ENCODE measurements around the gene MCF2L2.

MCF2L2 gene

GRCh38 chr3:183220828-183221227 lies 207.6 kb downstream of the MCF2L2 start (continued):
- no peak for TF ChIP-seq GFI1B (tag by site-specific recombination; IDR thresholded peaks at IDR 0.05)
- TF ChIP-seq RBAK (tag by site-specific recombination; IDR thresholded peaks at IDR 0.05), result no peak
- TF ChIP-seq ZNF148 (tag by site-specific recombination; IDR thresholded peaks at IDR 0.05; ENCODE audit: borderline replicate concordance), result no peak

- H3K9me3 ChIP-seq (ENCODE audit: control insufficient read depth, insufficient read depth, low read depth, low read length), result no peaks in the 10 kb centered on the region
- TF ChIP-seq, protein P1, sequence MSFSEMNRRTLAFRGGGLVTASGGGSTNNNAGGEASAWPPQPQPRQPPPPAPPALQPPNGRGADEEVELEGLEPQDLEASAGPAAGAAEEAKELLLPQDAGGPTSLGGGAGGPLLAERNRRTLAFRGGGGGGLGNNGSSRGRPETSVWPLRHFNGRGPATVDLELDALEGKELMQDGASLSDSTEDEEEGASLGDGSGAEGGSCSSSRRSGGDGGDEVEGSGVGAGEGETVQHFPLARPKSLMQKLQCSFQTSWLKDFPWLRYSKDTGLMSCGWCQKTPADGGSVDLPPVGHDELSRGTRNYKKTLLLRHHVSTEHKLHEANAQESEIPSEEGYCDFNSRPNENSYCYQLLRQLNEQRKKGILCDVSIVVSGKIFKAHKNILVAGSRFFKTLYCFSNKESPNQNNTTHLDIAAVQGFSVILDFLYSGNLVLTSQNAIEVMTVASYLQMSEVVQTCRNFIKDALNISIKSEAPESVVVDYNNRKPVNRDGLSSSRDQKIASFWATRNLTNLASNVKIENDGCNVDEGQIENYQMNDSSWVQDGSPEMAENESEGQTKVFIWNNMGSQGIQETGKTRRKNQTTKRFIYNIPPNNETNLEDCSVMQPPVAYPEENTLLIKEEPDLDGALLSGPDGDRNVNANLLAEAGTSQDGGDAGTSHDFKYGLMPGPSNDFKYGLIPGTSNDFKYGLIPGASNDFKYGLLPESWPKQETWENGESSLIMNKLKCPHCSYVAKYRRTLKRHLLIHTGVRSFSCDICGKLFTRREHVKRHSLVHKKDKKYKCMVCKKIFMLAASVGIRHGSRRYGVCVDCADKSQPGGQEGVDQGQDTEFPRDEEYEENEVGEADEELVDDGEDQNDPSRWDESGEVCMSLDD (tag by site-specific recombination; IDR thresholded peaks at IDR 0.05), result no peak
- TF ChIP-seq, protein P2, sequence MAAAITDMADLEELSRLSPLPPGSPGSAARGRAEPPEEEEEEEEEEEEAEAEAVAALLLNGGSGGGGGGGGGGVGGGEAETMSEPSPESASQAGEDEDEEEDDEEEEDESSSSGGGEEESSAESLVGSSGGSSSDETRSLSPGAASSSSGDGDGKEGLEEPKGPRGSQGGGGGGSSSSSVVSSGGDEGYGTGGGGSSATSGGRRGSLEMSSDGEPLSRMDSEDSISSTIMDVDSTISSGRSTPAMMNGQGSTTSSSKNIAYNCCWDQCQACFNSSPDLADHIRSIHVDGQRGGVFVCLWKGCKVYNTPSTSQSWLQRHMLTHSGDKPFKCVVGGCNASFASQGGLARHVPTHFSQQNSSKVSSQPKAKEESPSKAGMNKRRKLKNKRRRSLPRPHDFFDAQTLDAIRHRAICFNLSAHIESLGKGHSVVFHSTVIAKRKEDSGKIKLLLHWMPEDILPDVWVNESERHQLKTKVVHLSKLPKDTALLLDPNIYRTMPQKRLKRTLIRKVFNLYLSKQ (tag by site-specific recombination; IDR thresholded peaks at IDR 0.05; ENCODE audit: borderline replicate concordance), result no peak
- no peak for TF ChIP-seq IKZF3 (tag by site-specific recombination; IDR thresholded peaks at IDR 0.05)
- no peak for TF ChIP-seq ZNF169 (tag by site-specific recombination; IDR thresholded peaks at IDR 0.05)
- CTCF ChIA-PET, result no interaction called here
- no peaks in the 10 kb centered on the region for H3K36me3 ChIP-seq (ENCODE audit: control insufficient read depth in 2 of 2, insufficient read depth in 1 of 2, low read length in 2 of 2)
- POLR2A ChIA-PET, result no interaction called here
- H3K4me3 ChIP-seq (ENCODE audit: low read depth, low read length), result no peak overlapping the region
- H3K27ac ChIP-seq (ENCODE audit: extremely low read depth, low read depth, low read length), result no peak overlapping the region
- no peaks in the 10 kb centered on the region for H3K4me1 ChIP-seq (ENCODE audit: control insufficient read depth, insufficient read depth, low read length)
These were observed 209.6 kb downstream of the MCF2L2 start for GRCh38 chr3:183218826-183219225.

- Histone ChIP-seq H3K36me3 (ENCODE audit: control insufficient read depth in 2 of 2, insufficient read depth in 1 of 2, low read length in 2 of 2) (no peaks in the 10 kb centered on the region), H3K4me3 (ENCODE audit: low read depth, low read length) (no peak overlapping the region), H3K27ac (ENCODE audit: extremely low read depth, low read depth, low read length) (no peak overlapping the region), H3K9me3 (ENCODE audit: control insufficient read depth, insufficient read depth, low read depth, low read length) (no peaks in the 10 kb centered on the region), H3K4me1 (ENCODE audit: control insufficient read depth, insufficient read depth, low read length) (no peaks in the 10 kb centered on the region)
- POLR2A ChIA-PET, result no interaction called here
- CTCF ChIA-PET, result no interaction called here
- TF ChIP-seq ZNF610 (tag by site-specific recombination; IDR thresholded peaks at IDR 0.05; ENCODE audit: borderline replicate concordance) (no peak), ZNF654 (tag by site-specific recombination; IDR thresholded peaks at IDR 0.05; ENCODE audit: low read depth) (no peak), ZNF785 (tag by site-specific recombination; IDR thresholded peaks at IDR 0.05) (no peak), ZNF140 (tag by site-specific recombination; IDR thresholded peaks at IDR 0.05) (no peak), ZNF830 (tag by site-specific recombination; IDR thresholded peaks at IDR 0.05; ENCODE audit: low read depth) (no peak), HIC1 (tag by site-specific recombination; IDR thresholded peaks at IDR 0.05) (no peak), HOXC10 (CRISPR knock-in tag; IDR thresholded peaks at IDR 0.05) (no peak), TRIM28 (IDR thresholded peaks at IDR 0.05; ENCODE audit: borderline replicate concordance, low read length) (no peak), ZBTB7A (tag by site-specific recombination; IDR thresholded peaks at IDR 0.05; ENCODE audit: low read depth) (no peak), ZNF202 (tag by site-specific recombination; IDR thresholded peaks at IDR 0.05; ENCODE audit: borderline replicate concordance) (no peak), ZFP41 (tag by site-specific recombination; IDR thresholded peaks at IDR 0.05; ENCODE audit: borderline replicate concordance) (no peak)
- TF ChIP-seq, protein P3, sequence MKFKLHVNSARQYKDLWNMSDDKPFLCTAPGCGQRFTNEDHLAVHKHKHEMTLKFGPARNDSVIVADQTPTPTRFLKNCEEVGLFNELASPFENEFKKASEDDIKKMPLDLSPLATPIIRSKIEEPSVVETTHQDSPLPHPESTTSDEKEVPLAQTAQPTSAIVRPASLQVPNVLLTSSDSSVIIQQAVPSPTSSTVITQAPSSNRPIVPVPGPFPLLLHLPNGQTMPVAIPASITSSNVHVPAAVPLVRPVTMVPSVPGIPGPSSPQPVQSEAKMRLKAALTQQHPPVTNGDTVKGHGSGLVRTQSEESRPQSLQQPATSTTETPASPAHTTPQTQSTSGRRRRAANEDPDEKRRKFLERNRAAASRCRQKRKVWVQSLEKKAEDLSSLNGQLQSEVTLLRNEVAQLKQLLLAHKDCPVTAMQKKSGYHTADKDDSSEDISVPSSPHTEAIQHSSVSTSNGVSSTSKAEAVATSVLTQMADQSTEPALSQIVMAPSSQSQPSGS (tag by site-specific recombination; IDR thresholded peaks at IDR 0.05; ENCODE audit: low read depth), result no peak
- TF ChIP-seq, protein P4, sequence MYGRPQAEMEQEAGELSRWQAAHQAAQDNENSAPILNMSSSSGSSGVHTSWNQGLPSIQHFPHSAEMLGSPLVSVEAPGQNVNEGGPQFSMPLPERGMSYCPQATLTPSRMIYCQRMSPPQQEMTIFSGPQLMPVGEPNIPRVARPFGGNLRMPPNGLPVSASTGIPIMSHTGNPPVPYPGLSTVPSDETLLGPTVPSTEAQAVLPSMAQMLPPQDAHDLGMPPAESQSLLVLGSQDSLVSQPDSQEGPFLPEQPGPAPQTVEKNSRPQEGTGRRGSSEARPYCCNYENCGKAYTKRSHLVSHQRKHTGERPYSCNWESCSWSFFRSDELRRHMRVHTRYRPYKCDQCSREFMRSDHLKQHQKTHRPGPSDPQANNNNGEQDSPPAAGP (tag by site-specific recombination; IDR thresholded peaks at IDR 0.05), result no peak
These were observed 210.7 kb downstream of the MCF2L2 start for GRCh38 chr3:183217548-183218332.
